Measurements from ENCODE around the gene ZNF724.
A peak's percentile ranks its signal among the peaks of the same experiment; 100 is the strongest.
"Not testable (repeated sequence)": the region's sequence is repeated elsewhere in the genome, so short reads cannot be mapped to it uniquely, and the experiment has no call there.

Gene ZNF724

DNA sequence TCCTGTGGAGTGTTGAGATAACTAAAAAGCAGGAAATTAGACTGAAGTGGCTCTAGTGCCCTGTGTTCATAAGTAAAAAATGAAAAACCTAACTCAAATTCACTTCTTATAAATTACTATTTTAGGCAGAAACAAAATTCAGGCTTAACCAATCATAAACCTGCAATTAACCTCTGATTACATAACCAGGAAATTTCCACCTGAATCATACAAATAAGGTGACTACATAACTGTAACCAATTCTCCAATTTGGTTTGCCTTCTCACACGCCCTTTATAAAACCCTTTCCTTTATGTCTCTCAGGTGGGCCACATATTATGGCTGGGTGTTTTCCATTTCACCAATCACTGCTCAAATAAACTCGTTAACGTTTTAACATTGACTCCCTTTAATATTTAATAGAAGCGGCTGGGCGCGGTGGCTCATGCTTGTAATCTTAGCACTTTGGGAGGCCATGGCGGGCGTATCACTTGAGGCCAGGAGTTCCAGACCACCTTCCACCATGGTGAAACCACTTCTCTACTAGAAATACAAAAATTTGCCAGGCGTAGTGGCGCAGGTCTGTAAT is 22.9 kb upstream of the ZNF724 start:
- peak overlapping the region; percentile 76 for H3K4me2 ChIP-seq (ENCODE audit: low read length)
- peak overlapping the region; percentile 85 for H3K9ac ChIP-seq (ENCODE audit: low read depth, low read length)
- H3K4me1 ChIP-seq (ENCODE audit: control insufficient read depth, insufficient read depth, low read length), result peaks cover 4% of the 10 kb centered on the region
- peak overlapping the region; percentile 84 for H3K4me3 ChIP-seq (ENCODE audit: low read length)
- H3K9me3 ChIP-seq (replicated peaks; ENCODE audit: low read length), result no peaks in the 10 kb centered on the region
- H3K27me3 ChIP-seq (ENCODE audit: control insufficient read depth, insufficient read depth, low read length), result no peaks in the 10 kb centered on the region
- peaks cover 5% of the 10 kb centered on the region for H3K36me3 ChIP-seq (ENCODE audit: insufficient read depth, low read length)

GRCh38 chr19:23263870-23264590 is 13.8 kb upstream of the ZNF724 start:
- H3K4me1 ChIP-seq (ENCODE audit: control insufficient read depth, insufficient read depth, low read length), result no peaks in the 10 kb centered on the region
- H3K4me3 ChIP-seq (ENCODE audit: low read length), result no peak overlapping the region
- H3K4me2 ChIP-seq (ENCODE audit: low read length), result no peak overlapping the region
- H3K9ac ChIP-seq (ENCODE audit: low read depth, low read length), result no peak overlapping the region
- peaks cover 4% of the 10 kb centered on the region for H3K36me3 ChIP-seq (ENCODE audit: insufficient read depth, low read length)
- H3K9me3 ChIP-seq (replicated peaks; ENCODE audit: low read length), result no peaks in the 10 kb centered on the region
- no peaks in the 10 kb centered on the region for H3K27me3 ChIP-seq (ENCODE audit: control insufficient read depth, insufficient read depth, low read length)

- Histone ChIP-seq H3K4me2 (ENCODE audit: low read length) (no peak overlapping the region), H3K4me3 (ENCODE audit: low read length) (no peak overlapping the region), H3K36me3 (ENCODE audit: insufficient read depth, low read length) (peaks cover 4% of the 10 kb centered on the region), H3K4me1 (ENCODE audit: control insufficient read depth, insufficient read depth, low read length) (no peaks in the 10 kb centered on the region), H3K9me3 (replicated peaks; ENCODE audit: low read length) (no peaks in the 10 kb centered on the region), H3K9ac (ENCODE audit: low read depth, low read length) (no peak overlapping the region), H3K27me3 (ENCODE audit: control insufficient read depth, insufficient read depth, low read length) (no peaks in the 10 kb centered on the region)
Observed at GRCh38 chr19:23263396-23263795, 13.2 kb upstream of the ZNF724 start.

- no peak overlapping the region for H3K4me3 ChIP-seq (ENCODE audit: low read length)
- H3K4me2 ChIP-seq (ENCODE audit: low read length), result no peak overlapping the region
- no peaks in the 10 kb centered on the region for H3K4me1 ChIP-seq (ENCODE audit: control insufficient read depth, insufficient read depth, low read length)
- H3K36me3 ChIP-seq (ENCODE audit: insufficient read depth, low read length), result peaks cover 4% of the 10 kb centered on the region
- no peak overlapping the region for H3K9ac ChIP-seq (ENCODE audit: low read depth, low read length)
- no peaks in the 10 kb centered on the region for H3K9me3 ChIP-seq (replicated peaks; ENCODE audit: low read length)
- no peaks in the 10 kb centered on the region for H3K27me3 ChIP-seq (ENCODE audit: control insufficient read depth, insufficient read depth, low read length)
Observed at GRCh38 chr19:23262920-23263319, 12.7 kb upstream of the ZNF724 start.

DNA sequence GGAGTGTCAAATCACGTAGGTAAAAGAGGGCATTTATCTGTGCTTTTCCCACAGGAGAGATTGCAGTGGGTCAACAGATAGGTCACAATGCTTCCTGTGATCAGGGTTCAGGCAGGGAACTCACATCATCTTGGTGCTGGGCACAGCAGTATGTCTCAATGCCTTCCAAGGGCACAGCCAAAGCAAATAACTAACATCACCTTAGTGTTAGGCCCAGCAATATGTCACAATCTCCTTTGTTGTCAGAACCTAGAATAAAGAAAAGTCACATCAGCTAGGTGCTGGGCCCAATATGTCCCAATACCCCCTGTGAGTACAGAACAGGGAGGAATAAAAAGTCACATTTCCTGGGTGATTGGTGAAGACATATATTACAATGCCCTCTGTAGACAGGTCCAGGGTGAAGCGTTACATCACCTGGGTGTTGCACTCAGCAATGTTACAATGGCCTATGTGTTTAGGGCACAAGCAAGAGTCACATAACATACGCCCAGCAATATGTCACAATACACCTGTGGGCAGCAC is 11.4 kb upstream of the ZNF724 start:
- H3K4me3 ChIP-seq (ENCODE audit: low read length), result no peak overlapping the region
- no peaks in the 10 kb centered on the region for H3K27me3 ChIP-seq (ENCODE audit: control insufficient read depth, insufficient read depth, low read length)
- H3K36me3 ChIP-seq (ENCODE audit: insufficient read depth, low read length), result peaks cover 4% of the 10 kb centered on the region
- no peak overlapping the region for H3K9ac ChIP-seq (ENCODE audit: low read depth, low read length)
- no peak overlapping the region for H3K4me2 ChIP-seq (ENCODE audit: low read length)
- H3K9me3 ChIP-seq (replicated peaks; ENCODE audit: low read length), result no peaks in the 10 kb centered on the region
- H3K4me1 ChIP-seq (ENCODE audit: control insufficient read depth, insufficient read depth, low read length), result no peaks in the 10 kb centered on the region

DNA sequence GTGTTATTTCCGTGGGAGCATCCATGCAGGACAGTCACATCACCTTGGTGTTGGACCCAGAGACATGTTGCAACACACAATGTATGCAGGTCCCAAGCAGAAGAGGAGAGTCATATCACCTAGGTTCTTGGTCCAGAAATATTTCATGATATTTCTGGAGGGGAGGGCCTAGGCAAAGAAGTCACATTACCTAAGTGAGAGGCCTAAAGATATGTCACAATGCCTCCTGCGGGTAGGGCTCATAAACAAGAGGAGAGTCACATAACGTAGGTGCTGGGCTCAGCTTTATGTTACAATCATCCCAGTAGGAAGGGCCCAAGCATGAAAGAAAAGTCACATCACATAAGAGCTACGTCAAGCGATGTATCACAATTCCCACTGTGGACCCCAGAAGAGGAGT is 10.8 kb upstream of the ZNF724 start:
- H3K27me3 ChIP-seq (ENCODE audit: control insufficient read depth, insufficient read depth, low read length), result no peaks in the 10 kb centered on the region
- H3K9me3 ChIP-seq (replicated peaks; ENCODE audit: low read length), result no peaks in the 10 kb centered on the region
- peaks cover 4% of the 10 kb centered on the region for H3K36me3 ChIP-seq (ENCODE audit: insufficient read depth, low read length)
- no peak overlapping the region for H3K4me2 ChIP-seq (ENCODE audit: low read length)
- no peak overlapping the region for H3K4me3 ChIP-seq (ENCODE audit: low read length)
- H3K9ac ChIP-seq (ENCODE audit: low read depth, low read length), result no peak overlapping the region
- no peaks in the 10 kb centered on the region for H3K4me1 ChIP-seq (ENCODE audit: control insufficient read depth, insufficient read depth, low read length)

GRCh38 chr19:23259961-23260360 is 9.8 kb upstream of the ZNF724 start:
- Histone ChIP-seq H3K4me1 (ENCODE audit: control insufficient read depth, insufficient read depth, low read length) (no peaks in the 10 kb centered on the region), H3K9ac (ENCODE audit: low read depth, low read length) (no peak overlapping the region), H3K9me3 (replicated peaks; ENCODE audit: low read length) (no peaks in the 10 kb centered on the region), H3K4me3 (ENCODE audit: low read length) (no peak overlapping the region), H3K36me3 (ENCODE audit: insufficient read depth, low read length) (peaks cover 4% of the 10 kb centered on the region), H3K27me3 (ENCODE audit: control insufficient read depth, insufficient read depth, low read length) (no peaks in the 10 kb centered on the region), H3K4me2 (ENCODE audit: low read length) (no peak overlapping the region)

DNA sequence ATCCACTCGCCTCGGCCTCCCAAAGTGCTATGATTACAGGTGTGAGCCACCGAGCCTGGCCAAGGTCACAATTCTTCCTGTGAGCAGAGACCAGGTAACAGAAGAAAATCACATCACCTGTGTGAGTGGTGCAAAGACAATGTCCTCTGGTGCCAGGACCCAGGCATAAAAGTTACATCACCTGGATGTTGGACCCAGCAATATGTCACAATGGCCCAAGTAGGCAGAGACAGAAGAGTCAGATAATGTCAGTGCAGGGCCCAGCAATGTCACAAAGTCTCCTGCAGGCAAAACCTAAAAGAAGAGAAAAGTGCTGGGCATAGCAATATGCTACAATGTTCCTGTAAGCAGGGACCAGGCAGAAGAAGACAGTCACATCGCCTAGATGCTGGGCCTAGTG is 5.5 kb upstream of the ZNF724 start:
- H3K4me2 ChIP-seq (ENCODE audit: low read length), result no peak overlapping the region
- peaks cover 4% of the 10 kb centered on the region for H3K36me3 ChIP-seq (ENCODE audit: insufficient read depth, low read length)
- H3K4me3 ChIP-seq (ENCODE audit: low read length), result no peak overlapping the region
- no peaks in the 10 kb centered on the region for H3K4me1 ChIP-seq (ENCODE audit: control insufficient read depth, insufficient read depth, low read length)
- no peaks in the 10 kb centered on the region for H3K27me3 ChIP-seq (ENCODE audit: control insufficient read depth, insufficient read depth, low read length)
- no peak overlapping the region for H3K9ac ChIP-seq (ENCODE audit: low read depth, low read length)
- H3K9me3 ChIP-seq (replicated peaks; ENCODE audit: low read length), result no peaks in the 10 kb centered on the region

GRCh38 chr19:23254141-23254910 is 4.1 kb upstream of the ZNF724 start:
- no peak overlapping the region for H3K9ac ChIP-seq (ENCODE audit: low read depth, low read length)
- H3K4me2 ChIP-seq (ENCODE audit: low read length), result no peak overlapping the region
- H3K4me1 ChIP-seq (ENCODE audit: control insufficient read depth, insufficient read depth, low read length), result no peaks in the 10 kb centered on the region
- H3K27me3 ChIP-seq (ENCODE audit: control insufficient read depth, insufficient read depth, low read length), result no peaks in the 10 kb centered on the region
- H3K4me3 ChIP-seq (ENCODE audit: low read length), result no peak overlapping the region
- no peaks in the 10 kb centered on the region for H3K9me3 ChIP-seq (replicated peaks; ENCODE audit: low read length)
- no peaks in the 10 kb centered on the region for H3K36me3 ChIP-seq (ENCODE audit: insufficient read depth, low read length)

DNA sequence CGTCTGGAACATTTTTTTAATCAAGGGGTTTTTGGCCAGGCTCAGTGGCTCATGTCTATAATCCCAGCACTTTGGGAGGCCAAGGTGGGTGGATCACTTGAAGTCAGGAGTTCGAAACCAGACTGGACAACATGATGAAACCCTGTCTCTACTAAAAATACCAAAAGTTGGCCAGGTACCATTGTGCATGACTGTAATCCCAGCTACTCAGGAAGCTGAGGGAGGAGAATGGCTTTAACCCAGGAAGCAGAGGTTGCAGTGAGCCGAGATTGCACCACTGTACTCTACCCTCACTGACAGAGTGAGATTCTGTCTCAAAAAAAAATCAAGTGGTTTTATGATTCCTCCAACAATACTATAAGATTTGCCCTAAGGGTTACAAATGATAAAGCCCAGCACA is 3.1 kb upstream of the ZNF724 start:
- H3K4me3 ChIP-seq (ENCODE audit: low read length); H3K36me3 ChIP-seq (ENCODE audit: insufficient read depth, low read length); H3K4me2 ChIP-seq (ENCODE audit: low read length): not testable (repeated sequence)

GRCh38 chr19:23241419-23241818 is 8.8 kb downstream of the ZNF724 start:
- Histone ChIP-seq H3K4me2 (ENCODE audit: low read length) (no peak overlapping the region), H3K9ac (ENCODE audit: low read depth, low read length) (no peak overlapping the region), H3K4me1 (ENCODE audit: control insufficient read depth, insufficient read depth, low read length) (no peaks in the 10 kb centered on the region), H3K27me3 (ENCODE audit: control insufficient read depth, insufficient read depth, low read length) (no peaks in the 10 kb centered on the region), H3K36me3 (ENCODE audit: insufficient read depth, low read length) (peaks cover 38% of the 10 kb centered on the region), H3K9me3 (replicated peaks; ENCODE audit: low read length) (peaks cover 3% of the 10 kb centered on the region), H3K4me3 (ENCODE audit: low read length) (no peak overlapping the region)

More for the DNA sequence above, 3.1 kb upstream of the ZNF724 start:
- not testable (repeated sequence) for H3K4me1 ChIP-seq (ENCODE audit: control insufficient read depth, insufficient read depth, low read length); H3K27me3 ChIP-seq (ENCODE audit: control insufficient read depth, insufficient read depth, low read length); H3K9me3 ChIP-seq (replicated peaks; ENCODE audit: low read length); H3K9ac ChIP-seq (ENCODE audit: low read depth, low read length)
